Thyroid gland (tissue), 4 donors: ENCODE data around the gene CKLF.

Experiments
- POLR2A ChIP-seq, 2 donors: fragments of 450-650 bp; IDR thresholded peaks; one replicate each; pipeline ENCODE4 v1.6.1; 2017; ENCODE audit warnings: antibody characterized with exemption in 2 of 2, mild to moderate bottlenecking in 2 of 2, moderate library complexity in 1 of 2
- TF ChIP-seq, protein P1 (sequence below), 6 experiments: fragments of 200-600 bp in 3 of 6; fragments of 450-650 bp in 3 of 6; sonication (generic) in 3 of 6; IDR thresholded peaks; one replicate each; pipeline ENCODE4 v1.5.1; 2016 to 2019; ENCODE audit warnings: antibody characterized with exemption in 6 of 6, mild to moderate bottlenecking in 2 of 6, inconsistent platforms in 1 of 6, moderate library complexity in 1 of 6

DNA sequence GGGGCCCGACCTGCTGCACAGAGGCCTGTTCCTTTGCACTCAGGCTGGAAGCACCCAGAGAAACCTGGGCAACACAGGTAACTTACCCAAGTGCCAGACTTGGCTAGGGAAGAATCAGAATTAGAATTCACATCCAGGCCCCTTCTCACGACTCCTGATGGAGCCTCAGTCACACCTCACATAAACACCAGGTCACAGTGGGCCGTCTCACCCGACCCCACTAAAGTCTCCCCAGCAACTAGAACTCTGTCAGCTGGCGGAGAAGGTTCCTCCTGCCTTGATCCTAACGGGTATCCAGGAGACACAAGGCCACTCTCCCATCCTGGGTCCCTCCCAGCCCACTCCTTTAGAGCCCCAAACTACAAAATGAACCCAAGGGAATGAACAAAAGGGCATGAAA is 8.8 kb upstream of the CKLF start:
- TF ChIP-seq, protein P1, sequence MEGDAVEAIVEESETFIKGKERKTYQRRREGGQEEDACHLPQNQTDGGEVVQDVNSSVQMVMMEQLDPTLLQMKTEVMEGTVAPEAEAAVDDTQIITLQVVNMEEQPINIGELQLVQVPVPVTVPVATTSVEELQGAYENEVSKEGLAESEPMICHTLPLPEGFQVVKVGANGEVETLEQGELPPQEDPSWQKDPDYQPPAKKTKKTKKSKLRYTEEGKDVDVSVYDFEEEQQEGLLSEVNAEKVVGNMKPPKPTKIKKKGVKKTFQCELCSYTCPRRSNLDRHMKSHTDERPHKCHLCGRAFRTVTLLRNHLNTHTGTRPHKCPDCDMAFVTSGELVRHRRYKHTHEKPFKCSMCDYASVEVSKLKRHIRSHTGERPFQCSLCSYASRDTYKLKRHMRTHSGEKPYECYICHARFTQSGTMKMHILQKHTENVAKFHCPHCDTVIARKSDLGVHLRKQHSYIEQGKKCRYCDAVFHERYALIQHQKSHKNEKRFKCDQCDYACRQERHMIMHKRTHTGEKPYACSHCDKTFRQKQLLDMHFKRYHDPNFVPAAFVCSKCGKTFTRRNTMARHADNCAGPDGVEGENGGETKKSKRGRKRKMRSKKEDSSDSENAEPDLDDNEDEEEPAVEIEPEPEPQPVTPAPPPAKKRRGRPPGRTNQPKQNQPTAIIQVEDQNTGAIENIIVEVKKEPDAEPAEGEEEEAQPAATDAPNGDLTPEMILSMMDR (IDR thresholded peaks at IDR 0.05), result no peak
- TF ChIP-seq POLR2A (IDR thresholded peaks at IDR 0.05), result no peak
